Muscle layer of duodenum (tissue), 2 donors: Measurements from ENCODE around the gene PMFBP1.

Source experiments
- H3K27ac ChIP-seq: one replicate; pipeline ENCODE4 v1.7.0; 2013; ENCODE audit warnings: mild to moderate bottlenecking, low read length
- H3K27me3 ChIP-seq: one replicate; pipeline ENCODE4 v1.7.0; 2013; ENCODE audit warnings: low read depth, mild to moderate bottlenecking, control low read depth, low read length
- H3K36me3 ChIP-seq, 2 donors: one replicate each; pipeline ENCODE4 v1.7.0; 2013; ENCODE audit warnings: low read length in 2 of 2, control low read depth in 1 of 2, mild to moderate bottlenecking in 1 of 2; ENCODE audit not compliant: insufficient read depth in 2 of 2, control insufficient read depth in 1 of 2
- H3K4me1 ChIP-seq, 2 donors: one replicate each; pipeline ENCODE4 v1.7.0; 2013; ENCODE audit warnings: low read length in 2 of 2, mild to moderate bottlenecking in 2 of 2, control low read depth in 1 of 2, moderate library complexity in 1 of 2; ENCODE audit not compliant: insufficient read depth in 2 of 2, control insufficient read depth in 1 of 2
- H3K4me3 ChIP-seq, 2 donors: one replicate each; pipeline ENCODE4 v1.7.0; 2013; ENCODE audit warnings: low read length in 2 of 2, low read depth in 1 of 2, mild to moderate bottlenecking in 1 of 2
- H3K9me3 ChIP-seq, 2 donors: one replicate each; pipeline ENCODE4 v1.7.0; 2013; ENCODE audit warnings: low read length in 2 of 2, control low read depth in 1 of 2, mild to moderate bottlenecking in 1 of 2; ENCODE audit not compliant: control insufficient read depth in 1 of 2
- donor health status: healthy.

PMFBP1 gene

GRCh38 chr16:72159801-72160200, 12.2 kb downstream of the PMFBP1 start:
- H3K4me1 ChIP-seq, result no peaks in the 10 kb centered on the region
- H3K4me3 ChIP-seq, result no peak overlapping the region
- H3K27ac ChIP-seq, result no peak overlapping the region
- no peaks in the 10 kb centered on the region for H3K9me3 ChIP-seq
- no peaks in the 10 kb centered on the region for H3K36me3 ChIP-seq
- no peaks in the 10 kb centered on the region for H3K27me3 ChIP-seq

GRCh38 chr16:72159386-72159785, 12.6 kb downstream of the PMFBP1 start:
- no peak overlapping the region for H3K27ac ChIP-seq
- no peak overlapping the region for H3K4me3 ChIP-seq
- H3K4me1 ChIP-seq, result no peaks in the 10 kb centered on the region
- H3K9me3 ChIP-seq, result no peaks in the 10 kb centered on the region
- no peaks in the 10 kb centered on the region for H3K36me3 ChIP-seq
- H3K27me3 ChIP-seq, result no peaks in the 10 kb centered on the region

GRCh38 chr16:72149676-72150464, 22.1 kb downstream of the PMFBP1 start:
- Histone ChIP-seq H3K27me3 (no peaks in the 10 kb centered on the region), H3K27ac (no peak overlapping the region), H3K4me1 (no peaks in the 10 kb centered on the region), H3K4me3 (no peak overlapping the region), H3K36me3 (no peaks in the 10 kb centered on the region), H3K9me3 (no peaks in the 10 kb centered on the region)

- Histone ChIP-seq H3K36me3 (no peaks in the 10 kb centered on the region), H3K27ac (no peak overlapping the region), H3K4me3 (no peak overlapping the region)
These were observed 29.5 kb downstream of the PMFBP1 start for GRCh38 chr16:72142476-72142875.

GRCh38 chr16:72139908-72140307, 32.0 kb downstream of the PMFBP1 start:
- H3K27ac ChIP-seq, result no peak overlapping the region
- no peak overlapping the region for H3K4me3 ChIP-seq
- no peaks in the 10 kb centered on the region for H3K9me3 ChIP-seq
- H3K36me3 ChIP-seq, result no peaks in the 10 kb centered on the region
- H3K27me3 ChIP-seq, result no peaks in the 10 kb centered on the region
- H3K4me1 ChIP-seq, result no peaks in the 10 kb centered on the region

More at GRCh38 chr16:72142476-72142875, 29.5 kb downstream of the PMFBP1 start:
- Histone ChIP-seq H3K4me1 (no peaks in the 10 kb centered on the region), H3K27me3 (no peaks in the 10 kb centered on the region), H3K9me3 (no peaks in the 10 kb centered on the region)

- no peak overlapping the region for H3K4me3 ChIP-seq
These were observed 33.8 kb downstream of the PMFBP1 start for GRCh38 chr16:72138064-72138572.

GRCh38 chr16:72137380-72138063, 34.4 kb downstream of the PMFBP1 start:
- no peaks in the 10 kb centered on the region for H3K36me3 ChIP-seq
- H3K4me1 ChIP-seq, result no peaks in the 10 kb centered on the region
- no peaks in the 10 kb centered on the region for H3K9me3 ChIP-seq
- H3K27me3 ChIP-seq, result no peaks in the 10 kb centered on the region
- H3K4me3 ChIP-seq, result no peak overlapping the region
- no peak overlapping the region for H3K27ac ChIP-seq

More at GRCh38 chr16:72138064-72138572, 33.8 kb downstream of the PMFBP1 start:
- H3K27me3 ChIP-seq, result no peaks in the 10 kb centered on the region
- H3K27ac ChIP-seq, result no peak overlapping the region
- H3K9me3 ChIP-seq, result no peaks in the 10 kb centered on the region
- no peaks in the 10 kb centered on the region for H3K4me1 ChIP-seq
- no peaks in the 10 kb centered on the region for H3K36me3 ChIP-seq

- Histone ChIP-seq H3K27ac (no peak overlapping the region), H3K36me3 (no peaks in the 10 kb centered on the region), H3K27me3 (no peaks in the 10 kb centered on the region), H3K4me1 (no peaks in the 10 kb centered on the region), H3K9me3 (no peaks in the 10 kb centered on the region), H3K4me3 (no peak overlapping the region)
These were observed 37.4 kb downstream of the PMFBP1 start for GRCh38 chr16:72134507-72134906.

GRCh38 chr16:72132726-72133125, 39.2 kb downstream of the PMFBP1 start:
- no peaks in the 10 kb centered on the region for H3K36me3 ChIP-seq
- no peak overlapping the region for H3K27ac ChIP-seq
- H3K4me3 ChIP-seq, result no peak overlapping the region
- H3K9me3 ChIP-seq, result no peaks in the 10 kb centered on the region
- H3K4me1 ChIP-seq, result no peaks in the 10 kb centered on the region
- no peaks in the 10 kb centered on the region for H3K27me3 ChIP-seq

GRCh38 chr16:72131036-72131435, 40.9 kb downstream of the PMFBP1 start:
- no peak overlapping the region for H3K4me3 ChIP-seq
- H3K27ac ChIP-seq, result no peak overlapping the region
- H3K27me3 ChIP-seq, result no peaks in the 10 kb centered on the region
- no peaks in the 10 kb centered on the region for H3K4me1 ChIP-seq
- H3K36me3 ChIP-seq, result no peaks in the 10 kb centered on the region
- no peaks in the 10 kb centered on the region for H3K9me3 ChIP-seq

GRCh38 chr16:72129976-72130656, 41.8 kb downstream of the PMFBP1 start:
- H3K4me1 ChIP-seq, result no peaks in the 10 kb centered on the region
- H3K9me3 ChIP-seq, result no peaks in the 10 kb centered on the region
- no peaks in the 10 kb centered on the region for H3K27me3 ChIP-seq
- no peak overlapping the region for H3K4me3 ChIP-seq
- no peaks in the 10 kb centered on the region for H3K36me3 ChIP-seq
- H3K27ac ChIP-seq, result no peak overlapping the region
